GM15510 (cell line): ENCODE results near the gene ENDOG.

ENCODE experiments used
- POLR2A ChIP-seq: IDR thresholded peaks from 3 replicates; pipeline ENCODE4 v1.6.1; 2011; ENCODE audit warnings: borderline replicate concordance; ENCODE audit not compliant: insufficient read length; ENCODE audit errors: extremely low read depth

The ENDOG gene

DNA sequence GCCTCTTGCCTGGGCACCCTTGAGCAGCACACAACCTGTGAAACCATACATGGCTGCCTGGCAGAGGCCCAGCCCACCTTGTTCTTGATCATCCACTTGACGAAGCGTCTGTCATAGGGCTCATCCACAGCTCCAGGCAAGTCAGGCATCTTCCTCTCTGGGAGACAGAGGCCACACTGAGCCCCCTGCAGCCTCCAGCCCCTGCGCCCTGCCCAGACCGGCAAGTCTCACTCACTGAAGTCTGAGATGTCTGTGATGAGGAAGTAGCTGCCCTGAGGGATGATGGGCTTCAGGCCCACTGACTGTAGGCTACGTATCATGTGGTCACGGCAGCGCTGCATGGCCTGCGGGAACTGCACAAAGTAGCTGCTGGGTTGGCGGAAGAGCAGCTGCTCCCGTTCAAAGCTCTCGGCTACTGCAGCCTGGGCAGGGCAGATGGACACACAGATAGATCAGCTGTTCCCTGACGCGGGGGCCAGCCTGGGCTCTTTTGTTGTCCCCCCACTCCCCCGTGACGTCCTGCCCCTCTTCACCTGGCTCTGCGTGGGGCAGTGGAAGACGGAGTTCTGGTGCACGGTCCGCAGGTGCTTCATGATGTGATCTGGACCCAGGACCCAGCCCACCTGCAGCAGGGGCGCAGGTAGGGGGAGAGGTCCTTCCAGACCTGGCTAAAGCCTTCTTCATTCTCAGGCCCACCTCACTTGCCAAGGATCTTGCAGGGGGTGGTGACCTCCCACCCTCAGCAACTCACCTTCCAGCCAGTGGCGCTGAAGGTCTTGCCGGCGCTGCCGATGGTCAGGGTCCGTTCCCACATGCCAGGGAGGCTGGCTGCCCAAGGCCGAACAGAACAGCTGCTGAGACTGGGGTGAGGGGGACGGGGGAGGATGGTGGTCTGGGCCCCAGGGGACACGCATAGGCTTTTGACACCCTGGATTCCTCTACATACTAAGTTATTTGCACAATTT lies 17.2 kb downstream of the ENDOG start:
- no peak for TF ChIP-seq POLR2A

DNA sequence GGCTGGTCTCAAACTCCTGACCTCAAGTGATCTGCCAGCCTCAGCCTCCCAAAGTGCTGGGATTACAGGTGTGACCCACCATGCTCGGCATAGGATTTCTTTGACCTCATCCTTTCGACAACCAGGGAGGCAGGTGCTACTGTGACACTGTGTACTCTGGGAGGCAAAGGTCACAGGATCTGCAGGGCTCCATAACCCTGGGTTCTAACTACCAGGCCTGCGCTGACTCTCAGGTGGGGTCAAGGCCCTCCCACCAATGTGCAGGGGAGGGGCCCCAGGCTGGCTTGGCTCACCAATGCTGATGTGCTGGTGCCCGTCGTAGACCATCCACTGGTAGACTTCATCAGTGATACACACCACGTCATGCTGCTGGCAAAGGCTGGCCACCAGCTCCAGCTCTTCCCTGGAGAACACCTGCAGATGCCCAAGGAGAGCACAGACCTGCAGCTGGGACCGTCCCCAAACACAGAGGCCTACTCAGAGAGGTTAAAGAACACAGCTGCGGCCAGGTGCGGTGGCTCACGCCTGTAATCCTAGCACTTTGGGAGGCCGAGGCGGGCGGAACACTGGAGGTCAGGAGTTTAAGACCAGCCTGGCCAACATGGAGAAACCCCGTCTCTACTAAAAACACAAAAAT lies 18.3 kb downstream of the ENDOG start:
- no peak for TF ChIP-seq POLR2A

DNA sequence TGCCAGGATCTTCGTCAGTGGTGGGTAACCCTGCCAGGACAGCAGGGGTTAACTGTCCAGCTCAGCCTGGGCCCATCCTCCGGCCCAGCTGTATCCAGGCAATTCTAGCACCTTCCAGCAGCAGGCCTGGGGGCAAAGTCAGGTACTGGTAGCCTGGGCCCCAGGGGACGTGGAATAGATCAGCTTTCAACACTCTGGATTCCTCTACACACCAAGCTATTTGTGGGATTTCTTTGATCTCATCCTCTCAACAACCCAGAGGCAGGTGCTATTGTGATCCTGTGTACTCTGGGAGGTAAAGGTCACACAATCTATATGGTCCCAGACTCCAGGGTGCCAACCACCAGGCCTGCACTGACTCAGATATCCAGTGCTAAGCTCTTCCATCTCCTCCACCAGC lies 20.0 kb downstream of the ENDOG start:
- TF ChIP-seq POLR2A, result no peak

DNA sequence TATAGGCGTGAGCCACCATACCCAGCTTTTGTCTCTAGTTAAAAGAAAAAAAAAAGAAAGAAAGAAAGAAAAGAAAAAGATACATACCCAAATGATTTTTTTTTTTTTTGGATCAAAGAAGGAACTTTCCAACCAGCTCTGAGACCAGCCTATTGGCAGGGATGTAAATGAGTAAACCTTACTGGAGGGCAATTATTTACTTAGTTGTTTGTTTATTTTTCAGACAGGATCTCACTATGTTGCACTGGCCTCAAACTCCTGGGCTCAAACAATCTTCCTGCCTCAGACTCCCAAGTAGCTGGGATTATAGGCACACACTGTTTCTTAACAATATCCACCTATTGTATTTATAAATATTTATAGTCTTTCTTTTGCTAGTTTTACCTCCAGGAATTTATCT lies 22.2 kb downstream of the ENDOG start:
- no peak for TF ChIP-seq POLR2A

DNA sequence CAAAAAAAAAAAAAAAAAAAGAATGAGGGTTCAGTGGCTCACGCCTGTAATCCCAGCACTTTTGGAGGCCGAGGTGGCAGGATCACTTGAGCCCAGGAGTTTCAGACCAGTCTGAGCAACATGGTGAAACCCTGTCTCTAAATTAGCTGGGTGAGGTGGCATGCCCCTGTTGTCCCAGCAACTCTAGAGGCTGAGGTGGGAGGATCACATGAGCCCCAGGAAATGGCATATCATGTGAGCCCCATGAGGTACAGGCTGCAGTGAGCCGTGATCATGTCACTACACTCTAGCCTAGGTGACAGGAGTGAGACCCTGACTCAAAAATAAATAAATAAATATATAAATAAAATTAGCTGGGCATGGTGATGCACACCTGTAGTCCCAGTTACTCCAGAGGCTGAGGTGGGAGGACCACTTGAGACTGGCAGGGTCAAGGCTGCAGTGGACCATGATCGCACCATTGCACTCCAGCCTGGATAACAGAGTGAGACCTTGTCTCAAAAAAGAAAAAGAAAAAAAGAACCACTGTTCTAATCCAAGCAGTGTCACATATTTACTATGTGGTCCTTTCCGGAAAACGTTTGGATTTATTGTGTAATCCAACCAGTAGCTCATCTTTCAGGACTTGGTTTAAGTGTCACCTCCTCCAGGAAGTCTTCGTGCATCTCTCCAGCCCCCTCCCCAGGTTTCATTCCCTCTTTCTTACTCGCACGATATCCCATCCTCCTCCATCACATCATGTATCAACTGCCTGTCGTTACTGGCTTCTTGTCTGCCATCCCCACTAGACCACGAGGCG lies 23.6 kb downstream of the ENDOG start:
- TF ChIP-seq POLR2A, result no peak

DNA sequence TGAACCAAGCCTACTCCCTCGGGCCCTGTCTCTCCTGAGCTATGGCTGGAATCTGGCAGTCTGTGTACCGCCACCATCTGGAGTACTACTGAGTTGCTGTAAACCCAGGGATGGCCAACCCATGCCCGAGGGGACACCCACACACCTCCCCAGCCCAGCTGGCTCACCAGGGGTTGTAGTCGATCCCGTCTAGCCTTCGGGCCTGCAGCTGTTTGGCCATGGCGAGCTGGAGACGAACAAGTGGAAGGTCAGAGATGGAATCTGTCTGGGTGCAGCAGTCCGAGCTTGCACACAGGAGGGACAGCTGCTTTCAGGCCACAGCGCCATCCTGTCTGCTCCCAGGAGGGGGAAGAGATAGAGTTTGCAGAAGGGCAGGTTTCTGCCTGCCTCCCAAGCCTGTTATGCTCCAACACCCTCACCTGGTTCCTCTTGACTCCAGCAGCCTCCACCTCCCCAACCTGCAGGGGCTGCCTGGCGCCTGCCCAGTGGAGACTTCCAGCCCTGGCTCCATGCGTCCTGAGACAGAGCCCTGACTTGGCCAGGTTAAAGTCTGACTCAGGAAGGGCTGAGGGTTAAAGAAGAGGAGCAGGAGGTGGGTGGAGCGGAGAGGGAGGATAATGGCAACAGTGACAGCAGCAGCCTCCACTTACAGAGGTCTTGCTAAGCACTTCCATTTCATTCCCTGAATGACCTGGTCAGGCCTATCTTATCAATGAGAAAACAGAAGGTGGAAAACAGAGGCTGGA lies 27.1 kb downstream of the ENDOG start:
- no peak for TF ChIP-seq POLR2A

DNA sequence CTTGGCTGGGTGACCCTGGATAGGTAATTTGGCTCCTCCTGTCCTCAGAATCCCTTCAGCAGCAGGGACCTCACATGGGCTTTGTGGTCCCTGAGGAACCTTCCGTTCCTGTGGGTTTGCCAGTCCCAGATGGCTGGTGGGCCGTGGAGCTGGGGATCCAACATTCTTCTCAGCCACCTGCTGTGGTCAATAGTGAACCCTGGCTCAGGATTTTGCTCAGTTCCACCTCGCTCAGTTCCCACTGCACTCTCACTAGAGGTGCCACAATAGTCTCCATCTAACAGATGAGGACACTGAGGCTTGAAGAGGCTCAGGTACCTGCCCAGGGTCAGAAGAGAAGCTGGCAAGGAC lies 28.4 kb downstream of the ENDOG start:
- TF ChIP-seq POLR2A, result no peak

DNA sequence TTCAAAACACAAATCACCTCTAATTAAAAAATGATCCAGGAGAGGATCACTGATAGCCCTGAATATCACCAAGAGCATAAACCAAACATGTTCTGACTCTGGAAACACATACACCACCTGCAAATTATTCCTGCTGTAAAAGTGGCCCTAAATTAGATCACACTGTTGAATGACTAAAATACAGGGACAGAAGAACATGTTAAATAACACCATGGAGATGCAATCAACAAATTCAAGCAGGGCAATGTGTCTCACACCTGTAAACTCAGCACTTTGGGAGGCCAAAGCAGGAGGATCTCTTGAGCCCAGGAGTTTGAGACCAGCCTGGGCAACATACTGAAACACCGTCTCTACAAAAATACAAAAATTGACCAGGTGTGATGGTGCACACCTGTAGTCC lies 29.5 kb downstream of the ENDOG start:
- TF ChIP-seq POLR2A, result no peak

DNA sequence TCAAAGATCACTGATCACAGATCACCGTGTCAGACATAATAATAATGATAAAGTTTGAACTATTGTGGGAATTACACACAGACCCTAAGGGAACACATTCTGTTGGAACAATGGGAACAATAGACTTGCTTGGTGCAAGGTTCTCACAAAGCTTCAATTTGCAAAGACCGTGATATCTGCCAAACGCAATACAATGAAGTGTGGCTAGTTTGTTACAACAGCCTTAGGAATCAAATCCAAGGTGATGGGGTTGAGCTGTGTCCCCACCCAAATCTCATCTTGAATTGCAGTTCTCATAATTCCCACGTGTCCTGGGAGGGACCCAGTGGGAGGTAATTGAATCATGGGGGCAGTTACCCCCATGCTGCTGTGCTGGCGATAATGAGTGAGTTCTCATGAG lies 42.6 kb downstream of the ENDOG start:
- TF ChIP-seq POLR2A, result no peak

DNA sequence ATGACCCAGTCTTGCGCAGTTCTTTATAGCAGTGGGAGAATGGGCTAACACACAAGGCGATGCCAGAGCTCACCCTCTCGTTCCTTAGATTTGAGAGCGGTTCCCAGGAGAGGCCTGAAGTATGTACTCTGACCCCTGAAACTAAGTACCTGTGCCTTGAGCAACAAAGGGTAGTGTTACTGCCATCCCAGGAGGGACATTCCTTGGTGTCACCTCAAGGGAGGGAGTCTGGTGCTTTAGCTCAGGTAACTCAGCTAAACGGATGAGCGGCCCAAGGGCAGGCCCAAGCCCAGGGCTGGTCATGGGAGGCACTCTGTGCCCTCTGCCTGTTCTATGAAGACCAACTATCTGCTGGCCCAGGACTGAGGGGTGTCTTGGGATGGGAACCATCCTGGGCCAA lies 43.2 kb downstream of the ENDOG start:
- TF ChIP-seq POLR2A, result no peak

DNA sequence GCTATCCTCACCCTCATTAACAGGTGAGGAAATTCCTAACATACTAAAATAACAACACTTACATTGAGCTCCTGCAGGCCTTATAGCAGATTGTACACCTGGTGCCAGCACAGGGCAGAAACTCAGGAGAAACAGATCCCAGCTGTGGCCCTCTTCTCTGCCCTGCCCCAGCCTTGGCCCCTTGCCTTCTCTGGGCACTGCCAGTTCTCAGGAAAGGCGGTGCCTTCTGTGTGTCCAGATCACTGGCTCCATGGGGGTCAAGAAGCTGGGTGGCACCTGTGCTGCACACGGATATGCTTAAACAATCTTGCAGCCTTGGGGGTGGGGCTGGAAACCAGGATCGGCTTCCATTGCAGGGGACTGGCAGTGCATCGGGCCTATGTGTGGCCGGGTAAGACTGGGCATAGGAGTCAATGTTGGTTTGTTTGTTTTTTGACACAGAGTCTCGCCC lies 44.1 kb downstream of the ENDOG start:
- TF ChIP-seq POLR2A, result no peak

DNA sequence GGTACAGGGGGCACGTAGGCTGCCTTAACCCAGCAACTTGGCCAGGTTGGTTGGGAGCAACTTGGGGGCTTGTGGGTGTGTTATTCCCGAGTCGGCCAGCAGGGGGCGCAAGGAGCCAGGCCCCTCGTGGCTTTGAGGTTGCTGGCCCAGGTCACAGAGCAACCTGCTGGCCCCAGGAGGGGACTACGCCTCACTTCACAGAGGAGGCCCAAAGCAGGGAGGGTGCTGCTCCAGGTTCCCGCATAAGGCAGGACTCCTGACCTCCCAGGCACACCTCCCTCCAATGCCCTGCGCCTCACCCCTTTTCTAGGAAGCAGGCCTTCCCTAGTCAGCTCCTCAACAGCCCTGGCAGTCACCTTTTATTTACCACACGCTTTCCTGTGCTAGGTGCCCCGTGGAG lies 45.3 kb downstream of the ENDOG start:
- no peak for TF ChIP-seq POLR2A

DNA sequence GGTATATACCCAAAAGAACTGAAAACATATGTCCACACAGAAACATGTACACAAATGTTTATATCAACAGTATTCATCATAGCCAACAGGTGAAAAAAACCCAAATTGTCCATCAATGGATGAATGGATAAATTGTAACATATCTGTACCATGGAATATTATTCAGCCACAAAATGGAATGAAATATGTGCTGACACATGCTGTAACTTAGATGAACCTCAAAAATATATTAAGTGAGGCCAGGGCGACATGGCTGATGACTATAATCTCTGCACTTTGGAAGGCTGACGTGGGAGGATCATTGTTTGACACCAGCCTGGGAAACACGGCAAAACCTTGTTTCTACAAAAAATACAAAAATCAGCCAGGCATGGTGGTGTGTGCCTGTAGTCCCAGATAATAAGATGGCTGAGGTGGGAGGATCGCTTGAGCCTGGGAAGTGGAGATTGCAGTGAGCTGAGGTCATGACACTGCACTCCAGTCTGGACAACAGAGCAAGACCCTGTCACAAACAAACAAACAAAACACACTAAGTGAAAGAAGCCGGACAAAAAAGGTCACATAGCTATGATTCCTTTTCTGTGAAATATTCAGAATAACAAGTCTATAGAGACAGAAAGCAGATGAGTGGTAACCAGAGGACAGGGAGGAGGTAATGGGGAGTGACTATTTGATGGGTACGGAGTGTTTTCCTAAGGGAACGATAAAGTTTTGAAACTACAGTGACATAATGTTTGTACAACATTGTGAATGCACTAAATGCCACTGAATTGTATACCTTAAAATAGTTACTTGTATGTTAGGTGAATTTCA lies 52.0 kb downstream of the ENDOG start:
- TF ChIP-seq POLR2A, result no peak
